Prostate gland (tissue), 2 donors: ENCODE measurements around the gene ALG12.

Source experiments
- POLR2A ChIP-seq: fragments of 450-650 bp; IDR thresholded peaks from one replicate; pipeline ENCODE4 v1.6.1; 2016; ENCODE audit warnings: antibody characterized with exemption, mild to moderate bottlenecking
- TF ChIP-seq, protein P1 (sequence below), 4 experiments: fragments of 200-600 bp in 2 of 4; fragments of 450-650 bp in 2 of 4; sonication (generic) in 2 of 4; IDR thresholded peaks; 1 replicate in 3 of 4; 2 replicates in 1 of 4; pipeline ENCODE4 v1.5.1; 2016 to 2019; ENCODE audit warnings: antibody characterized with exemption in 4 of 4, mild to moderate bottlenecking in 2 of 4, moderate library complexity in 2 of 4

DNA sequence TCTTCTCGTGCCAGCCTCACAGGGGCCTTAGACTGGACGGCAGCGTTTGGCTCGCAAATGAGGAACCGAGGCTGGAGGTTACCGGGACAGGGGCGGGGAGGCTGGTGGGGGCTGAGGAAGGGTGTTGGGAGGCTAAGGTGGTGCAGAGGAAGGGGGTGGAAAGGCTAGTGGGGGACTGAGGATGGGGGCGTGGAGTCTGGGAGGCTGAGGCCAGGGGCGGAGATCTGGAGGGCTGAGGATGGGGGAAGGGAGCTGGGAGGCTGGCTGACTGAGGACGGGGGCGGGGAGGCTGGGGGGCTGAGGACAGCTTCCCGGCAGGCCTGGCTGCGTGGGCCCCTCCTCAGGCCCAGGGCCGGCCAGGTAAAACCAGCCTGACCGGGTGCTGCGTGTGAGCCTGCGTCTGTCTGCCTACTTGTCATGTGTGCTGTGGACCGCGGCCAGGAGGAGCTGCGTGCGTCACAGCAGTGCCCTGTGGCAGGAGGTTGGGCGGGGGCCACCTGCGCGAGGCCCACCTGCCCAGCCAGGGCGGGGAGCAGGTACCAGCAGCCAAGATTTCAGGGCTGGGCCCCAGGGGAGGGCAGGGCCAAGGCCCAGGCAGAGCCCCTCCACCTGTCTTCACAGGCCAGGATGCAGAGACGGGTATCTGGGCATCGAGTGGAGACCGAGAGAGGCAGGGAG, 32.9 kb upstream of the ALG12 start:
- TF ChIP-seq, protein P1, sequence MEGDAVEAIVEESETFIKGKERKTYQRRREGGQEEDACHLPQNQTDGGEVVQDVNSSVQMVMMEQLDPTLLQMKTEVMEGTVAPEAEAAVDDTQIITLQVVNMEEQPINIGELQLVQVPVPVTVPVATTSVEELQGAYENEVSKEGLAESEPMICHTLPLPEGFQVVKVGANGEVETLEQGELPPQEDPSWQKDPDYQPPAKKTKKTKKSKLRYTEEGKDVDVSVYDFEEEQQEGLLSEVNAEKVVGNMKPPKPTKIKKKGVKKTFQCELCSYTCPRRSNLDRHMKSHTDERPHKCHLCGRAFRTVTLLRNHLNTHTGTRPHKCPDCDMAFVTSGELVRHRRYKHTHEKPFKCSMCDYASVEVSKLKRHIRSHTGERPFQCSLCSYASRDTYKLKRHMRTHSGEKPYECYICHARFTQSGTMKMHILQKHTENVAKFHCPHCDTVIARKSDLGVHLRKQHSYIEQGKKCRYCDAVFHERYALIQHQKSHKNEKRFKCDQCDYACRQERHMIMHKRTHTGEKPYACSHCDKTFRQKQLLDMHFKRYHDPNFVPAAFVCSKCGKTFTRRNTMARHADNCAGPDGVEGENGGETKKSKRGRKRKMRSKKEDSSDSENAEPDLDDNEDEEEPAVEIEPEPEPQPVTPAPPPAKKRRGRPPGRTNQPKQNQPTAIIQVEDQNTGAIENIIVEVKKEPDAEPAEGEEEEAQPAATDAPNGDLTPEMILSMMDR (IDR thresholded peaks at IDR 0.05), result no peak
- peak; percentile 34 for TF ChIP-seq POLR2A
